Measurements from ENCODE around the gene PARG. TPM values are rescaled to one million over a fixed set of nuclear protein-coding genes. Genes with fewer than 3 reads are reported as not detected.
A peak's percentile ranks its signal among the peaks of the same experiment; 100 is the strongest.
"Not testable (repeated sequence)": the region's sequence is repeated elsewhere in the genome, so short reads cannot be mapped to it uniquely, and the experiment has no call there.

Gene PARG
- total and polyA plus RNA-seq, 7 donors = 7.0 to 24.4 (median 18.4) TPM

DNA sequence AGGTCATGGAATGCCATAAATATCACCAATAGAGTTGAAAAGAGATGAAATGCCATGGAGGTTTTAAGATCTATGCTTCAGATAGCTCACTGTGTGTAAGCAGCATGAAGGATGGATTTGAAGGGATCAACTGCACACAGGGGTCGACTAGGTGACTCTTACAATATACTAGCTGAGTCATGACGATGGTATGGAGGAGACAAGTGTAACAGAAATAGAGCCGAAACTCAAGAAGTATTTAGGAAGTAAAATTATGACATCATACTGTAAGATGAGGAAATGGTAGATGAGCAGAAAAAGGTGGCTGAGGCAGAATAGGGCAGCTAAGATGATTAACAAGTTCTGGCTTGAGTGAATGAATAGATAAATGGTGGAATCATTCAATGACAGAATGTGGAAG, 38.0 kb downstream of the PARG start:
- H3K36me3 ChIP-seq (ENCODE audit: insufficient read depth in 1 of 2, low read depth in 1 of 2); intact Hi-C loops (cut with DNase I); H3K4me3 ChIP-seq; H3K4me1 ChIP-seq; H3K27me3 ChIP-seq (ENCODE audit: insufficient read depth in 3 of 3, low read length in 2 of 3); H3K27ac ChIP-seq; H3K9me3 ChIP-seq; DNase-seq: not testable (repeated sequence)
- peak in 2 of 4 donors; percentile 38 to 47 for ATAC-seq
- WGBS, 3 donors = 47 to 71% (median 70%) methylated on average over 3 of the region's 3 CpGs

DNA sequence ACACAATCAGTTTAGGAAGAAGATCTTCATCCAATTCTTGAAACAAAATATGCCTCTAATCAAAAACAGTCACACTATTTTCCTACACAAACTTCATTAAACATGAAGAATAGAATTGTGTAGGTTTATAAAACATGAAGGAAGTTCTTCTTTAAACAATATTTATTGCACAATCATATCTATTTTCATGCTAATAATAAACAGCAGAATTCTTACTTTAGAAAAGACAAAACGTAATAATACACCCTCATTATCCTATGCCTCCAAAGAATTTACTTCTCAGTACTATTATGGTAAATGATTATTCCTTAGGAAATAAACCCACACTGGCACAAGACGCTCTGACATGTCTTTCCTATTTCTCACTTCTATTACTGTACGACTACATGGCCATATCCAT, 41.4 kb downstream of the PARG start:
- WGBS, 3 donors = 79 to 95% (median 88%) methylated on average over 2 of the region's 3 CpGs

DNA sequence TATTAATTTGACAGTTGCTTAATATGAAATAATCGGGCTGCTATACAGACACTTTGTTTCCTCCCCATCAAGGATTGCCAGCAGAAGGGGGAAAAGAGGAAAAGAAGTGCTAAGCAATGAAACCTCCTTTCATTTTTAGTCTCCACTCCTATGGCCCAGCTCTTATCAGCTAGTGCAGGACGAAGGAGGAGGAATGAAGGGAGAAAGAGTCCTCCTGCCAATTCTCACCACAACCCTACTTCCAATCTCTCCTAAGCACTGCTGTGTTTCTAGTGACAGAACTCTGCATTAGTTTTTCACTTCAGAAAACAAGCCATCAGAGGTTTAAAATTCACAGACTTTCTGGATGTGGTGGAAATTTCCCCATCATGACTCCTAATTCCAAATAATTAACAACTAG, 41.8 kb downstream of the PARG start:
- WGBS, 3 donors = 63 to 100% (median 86%) methylated on average over 1 of the region's 2 CpGs

More for the DNA sequence above, 41.4 kb downstream of the PARG start:
- H3K27me3 ChIP-seq (ENCODE audit: insufficient read depth in 3 of 3, low read length in 2 of 3); H3K9me3 ChIP-seq; intact Hi-C loops (cut with DNase I); ATAC-seq; H3K4me1 ChIP-seq; H3K36me3 ChIP-seq (ENCODE audit: insufficient read depth in 1 of 2, low read depth in 1 of 2); H3K4me3 ChIP-seq; DNase-seq; H3K27ac ChIP-seq: not testable (repeated sequence)

DNA sequence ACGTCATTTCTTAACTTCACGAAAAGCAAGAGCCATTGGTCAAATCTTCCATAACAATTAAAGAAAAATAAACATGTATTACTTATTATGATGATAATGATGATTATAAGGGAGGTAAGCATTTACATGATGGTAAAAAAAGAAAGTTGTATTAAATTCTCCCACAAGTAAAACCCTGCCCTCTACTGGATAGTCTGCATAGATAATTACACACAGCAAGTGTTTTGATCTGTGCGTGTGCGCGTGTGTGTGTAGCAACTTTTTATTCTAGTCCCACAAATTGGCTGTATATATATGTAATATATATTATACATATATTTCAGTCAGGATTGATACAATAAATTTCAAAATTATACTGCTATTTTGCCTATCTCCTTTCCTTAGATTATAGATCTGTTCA, 51.8 kb downstream of the PARG start:
- H3K4me1 ChIP-seq; H3K27me3 ChIP-seq (ENCODE audit: insufficient read depth in 3 of 3, low read length in 2 of 3); H3K9me3 ChIP-seq; H3K4me3 ChIP-seq; H3K36me3 ChIP-seq (ENCODE audit: insufficient read depth in 1 of 2, low read depth in 1 of 2); ATAC-seq; H3K27ac ChIP-seq; intact Hi-C loops (cut with DNase I); DNase-seq: not testable (repeated sequence)
- WGBS, 3 donors = 94 to 98% (median 97%) methylated on average over 5 of the region's 5 CpGs

More for the DNA sequence above, 41.8 kb downstream of the PARG start:
- H3K36me3 ChIP-seq (ENCODE audit: insufficient read depth in 1 of 2, low read depth in 1 of 2); intact Hi-C loops (cut with DNase I); ATAC-seq; H3K4me1 ChIP-seq; H3K27ac ChIP-seq; H3K27me3 ChIP-seq (ENCODE audit: insufficient read depth in 3 of 3, low read length in 2 of 3); H3K9me3 ChIP-seq; DNase-seq; H3K4me3 ChIP-seq: not testable (repeated sequence)

- intact Hi-C loops (cut with DNase I) = not testable (repeated sequence)
Measured at GRCh38 chr10:49884739-49885331, 57.0 kb downstream of the PARG start.

GRCh38 chr10:49883852-49884251, 58.0 kb downstream of the PARG start:
- H3K36me3 ChIP-seq (ENCODE audit: insufficient read depth in 1 of 2, low read depth in 1 of 2); H3K9me3 ChIP-seq; H3K4me3 ChIP-seq; DNase-seq; ATAC-seq; H3K27me3 ChIP-seq (ENCODE audit: insufficient read depth in 3 of 3, low read length in 2 of 3); H3K27ac ChIP-seq; intact Hi-C loops (cut with DNase I); H3K4me1 ChIP-seq: not testable (repeated sequence)
- WGBS, 3 donors = 85 to 92% (median 86%) methylated on average over 1 of the region's 3 CpGs

More at GRCh38 chr10:49884739-49885331, 57.0 kb downstream of the PARG start:
- not testable (repeated sequence) for DNase-seq; ATAC-seq; H3K27ac ChIP-seq; H3K27me3 ChIP-seq (ENCODE audit: insufficient read depth in 3 of 3, low read length in 2 of 3); H3K4me3 ChIP-seq; H3K9me3 ChIP-seq; H3K4me1 ChIP-seq; H3K36me3 ChIP-seq (ENCODE audit: insufficient read depth in 1 of 2, low read depth in 1 of 2)
- 68 to 75% (median 74%) methylated on average over 1 of the region's 3 CpGs for WGBS, 3 donors

DNA sequence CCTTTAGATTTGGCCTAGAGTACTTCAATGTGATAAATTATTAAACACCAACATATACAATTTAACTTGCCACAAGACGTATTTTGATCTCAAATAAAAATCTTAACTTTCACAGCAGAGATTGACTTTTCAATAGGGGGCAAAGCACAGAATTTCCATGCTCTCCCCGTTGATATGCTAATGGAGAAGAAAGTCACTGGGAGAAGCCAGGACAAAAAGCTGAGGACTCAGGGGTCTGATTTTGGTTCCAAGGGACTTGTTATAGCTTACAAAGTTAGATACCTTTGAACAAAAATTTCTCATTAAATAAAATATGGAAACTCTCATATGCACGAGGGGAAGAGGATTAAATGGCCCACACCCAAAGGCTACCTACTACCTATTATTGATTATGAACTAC, 59.5 kb downstream of the PARG start:
- DNase-seq; ATAC-seq; H3K27ac ChIP-seq; intact Hi-C loops (cut with DNase I); H3K4me3 ChIP-seq; H3K4me1 ChIP-seq; H3K36me3 ChIP-seq (ENCODE audit: insufficient read depth in 1 of 2, low read depth in 1 of 2); H3K27me3 ChIP-seq (ENCODE audit: insufficient read depth in 3 of 3, low read length in 2 of 3); H3K9me3 ChIP-seq: not testable (repeated sequence)
- WGBS, 3 donors = 63 to 87% (median 85%) methylated on average over 1 to 3 of the region's 3 CpGs

GRCh38 chr10:49872740-49873139, 69.1 kb downstream of the PARG start:
- H3K4me3 ChIP-seq; ATAC-seq; DNase-seq; H3K27me3 ChIP-seq (ENCODE audit: insufficient read depth in 3 of 3, low read length in 2 of 3); H3K4me1 ChIP-seq; H3K27ac ChIP-seq; intact Hi-C loops (cut with DNase I); H3K9me3 ChIP-seq; H3K36me3 ChIP-seq (ENCODE audit: insufficient read depth in 1 of 2, low read depth in 1 of 2): not testable (repeated sequence)
- no CpG with 5 or more reads among the region's 3 CpGs for WGBS, 3 donors

- H3K36me3 ChIP-seq (ENCODE audit: insufficient read depth in 1 of 2, low read depth in 1 of 2); intact Hi-C loops (cut with DNase I); ATAC-seq; H3K4me1 ChIP-seq; H3K27ac ChIP-seq; DNase-seq; H3K9me3 ChIP-seq; H3K27me3 ChIP-seq (ENCODE audit: insufficient read depth in 3 of 3, low read length in 2 of 3); H3K4me3 ChIP-seq: not testable (repeated sequence)
- WGBS, 3 donors = no CpG with 5 or more reads among the region's 3 CpGs
Measured at GRCh38 chr10:49871462-49871861, 70.4 kb downstream of the PARG start.

DNA sequence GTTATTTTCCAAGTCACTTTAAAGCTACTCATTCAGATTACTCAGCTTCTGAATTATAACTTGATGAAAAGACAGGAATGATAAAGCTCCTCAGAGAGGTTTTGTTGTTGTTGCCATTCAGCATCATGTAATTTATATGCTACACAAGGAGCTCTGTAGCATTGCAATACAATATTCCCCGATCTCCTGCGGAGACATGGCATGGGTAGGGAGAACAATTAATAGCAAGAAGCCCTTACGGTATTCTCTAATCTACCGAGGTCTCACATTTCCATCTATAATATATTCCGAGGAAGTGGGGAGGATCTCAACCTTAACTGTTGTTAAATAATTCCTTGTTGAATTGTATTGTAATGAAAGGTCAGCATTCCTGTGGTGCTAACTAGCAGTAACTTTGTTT, 81.9 kb downstream of the PARG start:
- H3K4me1 ChIP-seq; H3K27ac ChIP-seq; ATAC-seq; H3K9me3 ChIP-seq; DNase-seq; H3K27me3 ChIP-seq (ENCODE audit: insufficient read depth in 3 of 3, low read length in 2 of 3); intact Hi-C loops (cut with DNase I); H3K4me3 ChIP-seq: not testable (repeated sequence)
- WGBS, 3 donors = 81 to 89% (median 85%) methylated on average over 5 of the region's 5 CpGs
- H3K36me3 ChIP-seq (ENCODE audit: insufficient read depth in 1 of 2, low read depth in 1 of 2) = peaks cover 0 to 14% of the 10 kb centered on the region in 2 donors

DNA sequence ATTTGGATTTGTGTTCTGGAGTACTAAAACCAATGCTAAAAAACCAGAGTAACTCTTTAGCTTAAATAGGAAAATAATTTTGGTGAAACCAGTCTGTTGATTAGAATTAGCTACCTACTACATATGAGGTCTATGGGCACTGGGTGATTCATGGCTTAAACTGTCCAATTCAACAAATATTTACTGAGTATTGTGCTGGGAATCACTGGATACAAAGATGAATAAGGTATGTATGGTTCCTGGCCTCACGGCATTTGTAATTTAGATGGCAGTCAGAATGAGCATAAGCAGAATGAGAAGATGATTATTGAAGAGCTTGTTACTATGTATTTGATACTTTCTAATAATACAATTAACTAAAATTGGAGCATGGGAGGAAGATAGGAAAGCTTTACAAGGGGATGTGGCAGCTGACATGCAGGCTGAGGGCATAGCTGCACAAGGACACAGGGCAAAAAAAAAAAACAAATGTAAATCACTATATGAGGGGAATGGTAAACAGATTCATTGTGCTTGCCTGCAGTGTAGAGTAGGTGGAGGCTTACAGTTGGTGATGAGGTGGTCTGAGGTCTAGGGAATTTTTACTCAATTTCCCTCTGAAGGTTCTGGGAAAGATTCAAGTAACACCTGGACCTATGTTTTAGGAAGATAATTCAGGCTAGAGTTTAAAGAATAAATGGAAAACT, 83.0 kb downstream of the PARG start:
- ATAC-seq; H3K9me3 ChIP-seq; H3K27ac ChIP-seq; H3K27me3 ChIP-seq (ENCODE audit: insufficient read depth in 3 of 3, low read length in 2 of 3); DNase-seq; intact Hi-C loops (cut with DNase I); H3K4me3 ChIP-seq; H3K4me1 ChIP-seq: not testable (repeated sequence)
- WGBS, 3 donors = 95 to 97% (median 97%) methylated on average over 1 of the region's 1 CpG
- H3K36me3 ChIP-seq (ENCODE audit: insufficient read depth in 1 of 2, low read depth in 1 of 2) = peaks cover 0 to 14% of the 10 kb centered on the region in 2 donors

Data from psoas muscle (tissue), 8 donors.